Lung (tissue), 12 donors: ENCODE measurements around the gene MAP2. TPM values are rescaled to one million over a fixed set of nuclear protein-coding genes. Genes with fewer than 3 reads are reported as not detected.
A peak's percentile ranks its signal among the peaks of the same experiment; 100 is the strongest.

Experiments
- ATAC-seq: fragments of 200-7000 bp; cut with Tn5 transposase; one replicate; pipeline ENCODE4 v1.9.1; 2020; ENCODE audit warnings: moderate number of reproducible peaks; ENCODE audit not compliant: insufficient read depth, low FRiP score
- DNase-seq, 3 donors: peaks; one replicate each; pipeline ENCODE4 v3.0.0-alpha.2; 2013 to 2017
- H3K27ac ChIP-seq, 2 donors: one replicate each; pipeline ENCODE4 v1.5.1; 2013; ENCODE audit warnings: mild to moderate bottlenecking in 2 of 2, moderate library complexity in 2 of 2, control low read depth in 1 of 2, inconsistent platforms in 1 of 2, low read depth in 1 of 2, low read length in 1 of 2
- H3K27me3 ChIP-seq, 3 donors: one replicate each; pipeline ENCODE4 v1.5.1; 2013; ENCODE audit warnings: low read length in 2 of 3; ENCODE audit not compliant: control insufficient read depth in 3 of 3, insufficient read depth in 3 of 3
- H3K36me3 ChIP-seq, 4 donors: one replicate each; pipeline ENCODE4 v1.5.1; 2013; ENCODE audit warnings: low read length in 4 of 4, mild to moderate bottlenecking in 1 of 4, moderate library complexity in 1 of 4; ENCODE audit not compliant: control insufficient read depth in 4 of 4, insufficient read depth in 4 of 4
- H3K4me1 ChIP-seq, 5 donors: one replicate each; pipeline ENCODE4 v1.5.1; 2013; ENCODE audit warnings: low read length in 5 of 5, mild to moderate bottlenecking in 2 of 5, moderate library complexity in 1 of 5; ENCODE audit not compliant: control insufficient read depth in 5 of 5, insufficient read depth in 5 of 5
- H3K4me3 ChIP-seq: one replicate; pipeline ENCODE4 v1.5.1; 2013; ENCODE audit warnings: mild to moderate bottlenecking, control low read depth, moderate library complexity
- H3K9ac ChIP-seq, 2 donors: one replicate each; pipeline ENCODE4 v1.5.1; 2013; ENCODE audit warnings: low read length in 2 of 2, control low read depth in 1 of 2; ENCODE audit not compliant: insufficient read depth in 1 of 2
- H3K9me3 ChIP-seq, 4 donors: one replicate each; pipeline ENCODE4 v1.5.1; 2013; ENCODE audit warnings: low read length in 3 of 4, mild to moderate bottlenecking in 1 of 4, moderate library complexity in 1 of 4; ENCODE audit not compliant: control insufficient read depth in 4 of 4, insufficient read depth in 3 of 4
- CTCF ChIP-seq: IDR thresholded peaks from 2 replicates; pipeline ENCODE4 v1.5.1; 2012; ENCODE audit warnings: mild to moderate bottlenecking; ENCODE audit errors: control extremely low read depth, extremely low read depth
- WGBS, 2 donors: extraction: QIAGEN DNeasy Blood & Tissue Kit; methylation state at CpG; one replicate each; pipeline ENCODE4 v1.1.7; 2013; 5-methylcytosine and 5-hydroxymethylcytosine counted together
- polyA plus RNA-seq, 2 donors: library from polyadenylated mRNA; stranded (reverse); fragments of 200-250 nt; gene quantifications; one replicate each; pipeline ENCODE4 v1.2.1, GENCODE V29; 2013
- total RNA-seq, 2 donors: library from RNA; depleted of rRNA in 1 of 2; stranded (reverse); fragments of >200 nt in 1 of 2; gene quantifications; one replicate each; pipeline ENCODE4 v1.2.1, GENCODE V29; 2014 to 2021
- donor health status: control.
- donor health status: control.
- donor health status: Bipolar disorder and iron deficiency.
- donor health status: healthy.
- donor health status: DM: yes; HTN: yes; CAD: no.

MAP2 gene
- total and polyA plus RNA-seq, 4 donors: 6.5 to 18.7 (median 9.6) TPM

GRCh38 chr2:209525331-209525730 lies 101.5 kb downstream of the MAP2 start:
- Histone ChIP-seq H3K9me3 (no peaks in the 10 kb centered on the region), H3K27ac (no peak overlapping the region), H3K36me3 (no peaks in the 10 kb centered on the region), H3K4me1 (peaks cover 0 to 10% (median 0%) of the 10 kb centered on the region in 5 donors), H3K27me3 (no peaks in the 10 kb centered on the region), H3K4me3 (no peak overlapping the region), H3K9ac (no peak overlapping the region)
- WGBS, 2 donors: 68 to 72% methylated on average over 3 of the region's 3 CpGs
- no peak for ATAC-seq
- TF ChIP-seq CTCF: no peak
- DNase-seq: no peak

GRCh38 chr2:209525834-209526281 lies 102.0 kb downstream of the MAP2 start:
- ATAC-seq (peak; percentile 56), DNase-seq (peak in 2 of 3 donors; percentile 82 to 88)
- H3K36me3 ChIP-seq: no peaks in the 10 kb centered on the region
- TF ChIP-seq CTCF: no peak
- no peaks in the 10 kb centered on the region for H3K9me3 ChIP-seq
- no peak overlapping the region for H3K4me3 ChIP-seq
- H3K27me3 ChIP-seq: no peaks in the 10 kb centered on the region
- no peak overlapping the region for H3K27ac ChIP-seq
- no peak overlapping the region for H3K9ac ChIP-seq
- peaks cover 0 to 10% (median 0%) of the 10 kb centered on the region in 5 donors for H3K4me1 ChIP-seq

DNA sequence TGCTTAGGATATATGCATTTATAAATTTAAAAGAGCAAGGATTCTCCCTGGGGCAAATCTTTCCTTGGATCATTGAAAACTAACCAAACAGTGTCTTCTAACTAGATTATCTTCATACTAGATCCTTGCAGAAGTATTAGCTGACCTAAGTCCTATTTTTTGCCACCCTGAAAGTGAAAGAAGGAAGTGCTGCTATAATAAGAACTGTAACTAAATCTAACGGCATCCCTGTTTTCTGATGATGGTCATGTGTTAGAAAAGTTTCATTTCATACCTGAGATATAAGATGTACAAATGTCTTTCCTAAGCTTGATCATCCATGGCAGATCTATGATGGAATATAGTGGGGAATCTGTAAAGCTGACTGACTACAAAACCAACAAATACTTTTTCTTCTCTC lies 102.7 kb downstream of the MAP2 start:
- DNase-seq: peak in 1 of 3 donors; percentile 11
- WGBS, 2 donors: 0 to 5% methylated on average over 1 of the region's 1 CpG
- no peak overlapping the region for H3K27ac ChIP-seq
- H3K9ac ChIP-seq: peak overlapping the region in 1 of 2 donors; percentile 54
- no peak overlapping the region for H3K4me3 ChIP-seq
- TF ChIP-seq CTCF: no peak
- no peaks in the 10 kb centered on the region for H3K36me3 ChIP-seq
- no peaks in the 10 kb centered on the region for H3K27me3 ChIP-seq
- no peak for ATAC-seq
- H3K4me1 ChIP-seq: peaks cover 0 to 10% (median 0%) of the 10 kb centered on the region in 5 donors
- H3K9me3 ChIP-seq: no peaks in the 10 kb centered on the region

GRCh38 chr2:209529579-209529978 lies 105.7 kb downstream of the MAP2 start:
- Histone ChIP-seq H3K9me3 (no peaks in the 10 kb centered on the region), H3K4me3 (no peak overlapping the region), H3K36me3 (no peaks in the 10 kb centered on the region), H3K9ac (no peak overlapping the region), H3K27me3 (no peaks in the 10 kb centered on the region), H3K27ac (no peak overlapping the region), H3K4me1 (peaks cover 0 to 10% (median 0%) of the 10 kb centered on the region in 5 donors)
- DNase-seq: no peak
- 60 to 78% methylated on average over 3 of the region's 3 CpGs for WGBS, 2 donors
- TF ChIP-seq CTCF: no peak
- no peak for ATAC-seq
